Fibroblast of lung (primary cell): ENCODE results near the gene GNAL. TPM values are rescaled to one million over a fixed set of nuclear protein-coding genes. Genes with fewer than 3 reads are reported as not detected.
"Not testable (repeated sequence)": the region's sequence is repeated elsewhere in the genome, so short reads cannot be mapped to it uniquely, and the experiment has no call there.

Experiments used
- DNase-seq, 2 donors: peaks; one replicate each; pipeline versions ENCODE4 v3.0.0 to v3.0.0-alpha.2; 2010; ENCODE audit warnings: low read depth in 2 of 2
- H2AFZ ChIP-seq: 2 replicates; pipeline ENCODE4 v1.5.1; 2012; ENCODE audit warnings: low read length, control low read depth, inconsistent platforms
- H3K27ac ChIP-seq: 2 replicates; pipeline ENCODE4 v1.5.1; 2011; ENCODE audit warnings: low read length, control low read depth; ENCODE audit not compliant: insufficient read depth
- H3K27me3 ChIP-seq: 2 replicates; pipeline ENCODE4 v1.5.1; 2011; ENCODE audit warnings: mild to moderate bottlenecking, low read length; ENCODE audit not compliant: control insufficient read depth, insufficient read depth
- H3K36me3 ChIP-seq: 2 replicates; pipeline ENCODE4 v1.5.1; 2011; ENCODE audit warnings: low read length; ENCODE audit not compliant: control insufficient read depth, insufficient read depth
- H3K4me1 ChIP-seq: 2 replicates; pipeline ENCODE4 v1.5.1; 2011; ENCODE audit warnings: low read length; ENCODE audit not compliant: control insufficient read depth, insufficient read depth; ENCODE audit errors: extremely low read depth
- H3K4me2 ChIP-seq: 2 replicates; pipeline ENCODE4 v1.5.1; 2011; ENCODE audit warnings: low read length, control low read depth; ENCODE audit not compliant: insufficient read depth; ENCODE audit errors: extremely low read depth
- H3K4me3 ChIP-seq, 4 experiments: fragments of 200-600 bp in 1 of 4; sonication (generic) in 1 of 4; replicated peaks in 1 of 4; 2 replicates each; pipeline ENCODE4 v1.5.1; 2011 to 2016; ENCODE audit warnings: low read length in 4 of 4, low read depth in 3 of 4, mild to moderate bottlenecking in 3 of 4, control low read depth in 2 of 4, inconsistent platforms in 1 of 4, mixed read lengths in 1 of 4; ENCODE audit not compliant: insufficient read depth in 1 of 4; ENCODE audit errors: control extremely low read depth in 1 of 4
- H3K79me2 ChIP-seq: 2 replicates; pipeline ENCODE4 v1.5.1; 2012; ENCODE audit warnings: mild to moderate bottlenecking, low read length, inconsistent platforms; ENCODE audit not compliant: control insufficient read depth, insufficient read depth
- H3K9ac ChIP-seq: 2 replicates; pipeline ENCODE4 v1.5.1; 2011; ENCODE audit warnings: mild to moderate bottlenecking, low read length, control low read depth; ENCODE audit not compliant: insufficient read depth
- H3K9me3 ChIP-seq: 2 replicates; pipeline ENCODE4 v1.5.1; 2012; ENCODE audit warnings: low read depth, low read length; ENCODE audit not compliant: control insufficient read depth, insufficient read depth
- H4K20me1 ChIP-seq: 2 replicates; pipeline ENCODE4 v1.5.1; 2011; ENCODE audit warnings: low read length; ENCODE audit not compliant: control insufficient read depth, insufficient read depth; ENCODE audit errors: extremely low read depth
- EZH2 ChIP-seq: IDR thresholded peaks from 2 replicates; pipeline ENCODE4 v1.5.1; 2012; ENCODE audit warnings: low read length, control low read depth, mild to moderate bottlenecking; ENCODE audit errors: missing control alignments
- polyA minus RNA-seq: library from RNA; depleted of rRNA, polyadenylated mRNA; stranded (reverse); fragments of >200 nt; gene quantifications from 2 replicates; pipeline ENCODE4 v1.2.3, GENCODE V29; 2011; ENCODE audit warnings: low replicate concordance
- polyA plus RNA-seq, 2 donors: library from polyadenylated mRNA; depleted of rRNA in 1 of 2; stranded (reverse) in 1 of 2; unstranded in 1 of 2; fragments of >200 nt; gene quantifications; 2 replicates each; pipeline ENCODE4 v1.2.1, GENCODE V29; 2011 to 2012; ENCODE audit warnings: missing spikeins in 1 of 2
- total RNA-seq: library from RNA; depleted of rRNA; stranded (reverse); fragments of >200 nt; gene quantifications from 2 replicates; pipeline ENCODE4 v1.2.1, GENCODE V29; 2014
- TF ChIP-seq, protein P1 (sequence below), 2 donors: IDR thresholded peaks in 1 of 2; conservative IDR thresholded peaks in 1 of 2; 1 replicate in 1 of 2; 2 replicates in 1 of 2; pipeline ENCODE4 v1.5.1; 2011 to 2012; ENCODE audit warnings: low read length in 2 of 2, control low read depth in 1 of 2, inconsistent platforms in 1 of 2, low read depth in 1 of 2, mild to moderate bottlenecking in 1 of 2

The GNAL gene
- total RNA-seq (0.50 and 0.77 TPM in 2 replicates), polyA plus RNA-seq (0.05 and 0.16 TPM in 2 replicates), polyA minus RNA-seq (0.59 TPM in 1 of 2 replicates, not detected in the other)
- polyA plus RNA-seq (2012), result 0.14 and 0.32 TPM in 2 replicates

DNA sequence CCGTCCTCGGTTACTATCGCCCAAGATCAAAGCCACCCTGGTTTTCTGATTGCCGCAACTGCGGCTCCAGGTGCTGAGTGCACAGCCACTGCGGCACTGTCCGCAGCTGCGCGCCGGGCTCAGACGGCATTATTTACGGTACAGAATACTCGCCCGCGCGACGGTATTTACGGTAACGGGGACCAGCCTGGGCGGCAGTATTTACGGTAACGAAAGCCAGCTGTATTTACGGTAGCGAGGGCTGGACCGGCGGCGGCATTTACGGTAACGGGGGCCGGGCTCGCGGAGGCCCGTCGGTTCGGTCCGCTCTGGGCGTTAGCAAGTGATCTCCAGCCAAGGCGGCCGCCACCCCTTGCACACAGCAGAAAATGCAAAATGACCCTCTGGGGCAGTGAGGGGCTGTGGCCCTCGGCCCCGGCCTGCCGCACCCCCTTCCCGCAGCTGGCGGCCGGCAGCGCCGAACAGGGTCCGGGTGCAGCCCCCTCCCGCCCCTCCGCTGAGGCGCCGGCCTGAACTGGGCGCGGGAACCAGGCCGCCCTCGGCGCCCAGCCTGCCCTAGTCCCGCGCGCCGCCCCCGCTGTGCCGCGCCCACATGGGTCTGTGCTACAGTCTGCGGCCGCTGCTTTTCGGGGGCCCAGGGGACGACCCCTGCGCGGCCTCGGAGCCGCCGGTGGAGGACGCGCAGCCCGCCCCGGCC lies at the start of gene GNAL:
Gene GNAL, plus strand, starts transcription at position 293 of the 697 bp plus-strand sequence. Its CDS starts 300 bp downstream, at position 593.
- peak within 1 kb of the TSS; percentile 2 to 48 (median 28) for H3K4me3 ChIP-seq

DNA sequence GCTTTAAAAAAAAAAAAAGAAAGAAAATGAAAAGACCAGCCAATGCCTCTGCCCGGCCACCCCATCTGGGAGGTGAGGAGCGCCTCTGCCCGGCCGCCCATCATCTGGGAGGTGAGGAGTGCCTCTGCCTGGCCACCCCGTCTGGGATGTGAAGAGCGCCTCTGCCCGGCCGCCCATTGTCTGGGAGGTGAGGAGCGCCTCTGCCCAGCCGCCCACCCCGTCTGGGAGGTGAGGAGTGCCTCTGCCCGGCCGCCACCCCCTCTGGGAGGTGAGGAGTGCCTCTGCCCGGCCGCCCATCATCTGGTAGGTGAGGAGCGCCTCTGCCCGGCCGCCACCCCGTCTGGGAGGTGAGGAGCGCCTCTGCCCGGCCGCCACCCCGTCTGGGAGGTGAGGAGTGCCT lies 41.8 kb upstream of the GNAL start:
- H3K27ac ChIP-seq, H3K9me3 ChIP-seq, H2AFZ ChIP-seq, H3K4me1 ChIP-seq, H3K36me3 ChIP-seq, H3K79me2 ChIP-seq, H3K4me3 ChIP-seq, H3K27me3 ChIP-seq, H3K4me2 ChIP-seq, H3K9ac ChIP-seq, H4K20me1 ChIP-seq, DNase-seq: not testable (repeated sequence)

More for the DNA sequence above, at the start of gene GNAL:
- Histone ChIP-seq H3K79me2 (no peaks in the 10 kb centered on the region), H3K36me3 (no peaks in the 10 kb centered on the region), H4K20me1 (no peaks in the 10 kb centered on the region), H2AFZ (peak within 1 kb of the TSS; percentile 57), H3K9me3 (no peaks in the 10 kb centered on the region), H3K4me1 (no peaks in the 10 kb centered on the region), H3K9ac (no peak within 1 kb of the TSS), H3K4me2 (peak within 1 kb of the TSS; percentile 83), H3K27ac (no peak within 1 kb of the TSS), H3K27me3 (peaks cover 3% of the 10 kb centered on the region)
- TF ChIP-seq, protein P1, sequence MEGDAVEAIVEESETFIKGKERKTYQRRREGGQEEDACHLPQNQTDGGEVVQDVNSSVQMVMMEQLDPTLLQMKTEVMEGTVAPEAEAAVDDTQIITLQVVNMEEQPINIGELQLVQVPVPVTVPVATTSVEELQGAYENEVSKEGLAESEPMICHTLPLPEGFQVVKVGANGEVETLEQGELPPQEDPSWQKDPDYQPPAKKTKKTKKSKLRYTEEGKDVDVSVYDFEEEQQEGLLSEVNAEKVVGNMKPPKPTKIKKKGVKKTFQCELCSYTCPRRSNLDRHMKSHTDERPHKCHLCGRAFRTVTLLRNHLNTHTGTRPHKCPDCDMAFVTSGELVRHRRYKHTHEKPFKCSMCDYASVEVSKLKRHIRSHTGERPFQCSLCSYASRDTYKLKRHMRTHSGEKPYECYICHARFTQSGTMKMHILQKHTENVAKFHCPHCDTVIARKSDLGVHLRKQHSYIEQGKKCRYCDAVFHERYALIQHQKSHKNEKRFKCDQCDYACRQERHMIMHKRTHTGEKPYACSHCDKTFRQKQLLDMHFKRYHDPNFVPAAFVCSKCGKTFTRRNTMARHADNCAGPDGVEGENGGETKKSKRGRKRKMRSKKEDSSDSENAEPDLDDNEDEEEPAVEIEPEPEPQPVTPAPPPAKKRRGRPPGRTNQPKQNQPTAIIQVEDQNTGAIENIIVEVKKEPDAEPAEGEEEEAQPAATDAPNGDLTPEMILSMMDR (conservative IDR thresholded peaks at IDR 0.05 in 1 of 2, IDR thresholded peaks at IDR 0.05 in 1 of 2; ENCODE audit: low read depth in 1 of 2, low read length in 2 of 2), result no peak
- peak; percentile 60 for TF ChIP-seq EZH2
- DNase-seq, result peak; percentile 90 to 92

DNA sequence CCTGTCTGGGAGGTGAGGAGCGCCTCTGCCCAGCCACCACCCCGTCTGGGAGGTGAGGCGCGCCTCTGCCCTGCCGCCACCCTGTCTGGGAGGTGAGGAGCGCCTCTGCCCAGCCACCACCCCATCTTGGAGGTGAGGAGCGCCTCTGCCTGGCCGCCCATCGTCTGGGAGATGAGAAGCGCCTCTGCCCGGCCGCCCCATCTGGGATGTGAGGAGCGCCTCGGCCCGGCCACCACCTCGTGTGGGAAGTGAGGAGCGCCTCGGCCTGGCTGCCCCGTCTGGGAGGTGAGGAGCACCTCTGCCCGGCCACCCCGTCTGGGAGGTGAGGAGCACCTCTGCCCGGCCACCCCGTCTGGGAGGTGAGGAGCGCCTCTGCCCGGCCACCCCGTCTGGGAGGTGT lies 41.3 kb upstream of the GNAL start:
- not testable (repeated sequence) for H3K9ac ChIP-seq, H3K79me2 ChIP-seq, H3K27me3 ChIP-seq, H3K4me1 ChIP-seq, H3K27ac ChIP-seq, H2AFZ ChIP-seq, H3K9me3 ChIP-seq, H3K36me3 ChIP-seq, H4K20me1 ChIP-seq, DNase-seq, H3K4me2 ChIP-seq, H3K4me3 ChIP-seq

DNA sequence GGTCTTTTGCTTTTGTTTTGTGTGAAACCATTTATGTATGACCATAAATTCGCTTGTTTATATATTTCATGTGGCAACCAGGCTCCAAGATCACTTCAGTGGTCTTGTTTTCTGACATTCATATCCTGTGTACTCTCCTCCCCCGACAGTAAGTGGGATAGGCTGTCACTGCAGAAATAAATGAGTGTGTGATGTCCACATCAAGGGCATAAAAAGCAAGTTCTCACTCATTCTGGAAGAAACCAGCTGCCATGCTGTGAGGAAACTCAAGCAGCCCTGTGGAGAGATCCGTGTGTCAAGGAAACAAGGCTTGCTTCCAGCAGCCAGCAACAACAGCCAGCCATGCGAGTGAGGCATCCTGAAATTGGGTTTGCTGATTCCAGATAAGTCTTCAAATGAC lies 39.2 kb upstream of the GNAL start:
- Histone ChIP-seq H3K9ac (no peak overlapping the region), H3K79me2 (no peaks in the 10 kb centered on the region), H3K27me3 (no peaks in the 10 kb centered on the region), H3K4me1 (no peaks in the 10 kb centered on the region), H2AFZ (no peak overlapping the region), H4K20me1 (no peaks in the 10 kb centered on the region), H3K27ac (no peak overlapping the region), H3K9me3 (no peaks in the 10 kb centered on the region), H3K4me3 (no peak overlapping the region), H3K36me3 (no peaks in the 10 kb centered on the region), H3K4me2 (no peak overlapping the region)
- TF ChIP-seq, protein P1 (conservative IDR thresholded peaks at IDR 0.05 in 1 of 2, IDR thresholded peaks at IDR 0.05 in 1 of 2; ENCODE audit: low read depth in 1 of 2, low read length in 2 of 2), result no peak
- DNase-seq, result no peak
